Urothelium cell line (cell line): ENCODE measurements around the gene CENPX.

Experiments
- DNase-seq: peaks from one replicate; pipeline ENCODE4 v3.0.0; 2011; ENCODE audit warnings: low spot score, mixed read lengths
- FAIRE-seq: peaks from 2 replicates; lab custom pipeline; 2011; peaks lifted over from hg19 to GRCh38; lab: Jason Lieb, UNC

The CENPX gene

GRCh38 chr17:82013772-82014321 lies 8.8 kb downstream of the CENPX start:
- FAIRE-seq, result peak; percentile 35
- DNase-seq, result no peak

- DNase-seq (no peak), FAIRE-seq (no peak)
These were observed 9.3 kb downstream of the CENPX start for GRCh38 chr17:82013341-82013740.

- DNase-seq, result no peak
- peak; percentile 5 for FAIRE-seq
These were observed 9.9 kb downstream of the CENPX start for GRCh38 chr17:82012640-82013295.

DNA sequence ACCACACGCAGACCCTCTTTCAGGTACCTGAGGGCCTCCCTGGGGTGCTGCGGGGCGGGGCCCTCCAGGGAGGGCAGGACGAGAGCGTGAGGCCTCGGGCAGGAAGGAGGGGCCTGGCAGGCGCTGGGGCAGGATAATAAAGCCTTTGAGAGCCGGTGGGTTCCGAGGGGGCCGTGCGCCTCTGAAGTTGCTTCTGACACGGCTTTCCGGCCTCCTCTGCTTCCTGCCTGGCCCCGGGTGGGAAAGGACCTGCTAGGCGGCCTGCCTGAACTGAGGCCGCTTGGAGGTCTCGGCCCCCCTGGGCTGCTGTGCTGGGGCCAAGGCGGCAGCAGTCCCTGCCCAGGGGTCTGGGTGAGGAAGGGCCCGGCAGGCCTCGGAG lies 10.4 kb downstream of the CENPX start:
- no peak for FAIRE-seq
- DNase-seq, result no peak

- no peak for DNase-seq
- no peak for FAIRE-seq
These were observed 11.0 kb downstream of the CENPX start for GRCh38 chr17:82011617-82012187.

DNA sequence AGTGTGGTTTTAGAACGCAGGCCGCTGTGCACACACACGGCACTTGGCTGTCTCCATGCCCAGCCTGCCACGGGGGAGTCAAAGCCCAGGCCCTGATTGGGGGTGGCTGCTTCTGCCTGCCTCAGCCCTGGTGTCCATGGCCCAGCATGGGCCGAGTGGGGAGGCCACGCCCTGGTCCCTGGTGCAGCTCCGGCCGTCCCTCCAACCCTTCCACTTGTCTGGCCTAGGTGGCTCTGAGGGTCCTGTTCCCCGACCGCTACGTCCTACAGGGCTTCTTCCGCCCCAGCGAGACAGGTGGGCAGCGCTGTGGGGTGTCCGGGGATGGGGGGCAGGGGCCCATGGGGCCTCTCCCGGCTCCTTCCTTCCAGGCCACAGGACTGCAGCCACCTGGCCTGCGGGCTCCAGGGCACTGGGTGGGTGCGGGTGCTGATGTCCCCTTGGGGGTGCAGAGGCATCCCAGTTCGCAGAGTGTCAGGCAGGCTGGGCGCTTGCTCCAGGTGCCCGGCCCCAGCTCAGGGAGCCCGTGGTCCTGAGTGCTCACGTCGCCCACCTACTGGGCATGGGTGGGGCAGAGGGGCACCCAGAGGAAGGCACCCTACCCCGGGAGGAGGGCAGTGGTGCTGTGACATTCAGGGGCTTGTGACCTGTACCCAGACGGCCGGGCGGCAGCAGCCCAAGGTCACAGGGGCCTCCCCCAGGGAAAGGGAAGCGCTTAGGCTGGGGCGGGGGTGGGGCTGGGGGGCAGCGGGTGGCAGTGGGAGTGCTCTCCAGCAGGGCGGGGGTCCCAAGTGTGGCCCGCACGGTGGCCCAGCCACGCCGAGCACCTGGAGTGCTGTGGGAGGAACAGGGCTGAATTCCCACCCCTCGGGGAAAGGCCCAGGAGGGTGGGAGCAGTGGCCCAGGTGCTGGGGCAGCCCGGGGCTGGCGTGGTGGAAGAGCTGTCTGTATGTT lies 11.8 kb downstream of the CENPX start:
- FAIRE-seq (no peak), DNase-seq (no peak)

DNA sequence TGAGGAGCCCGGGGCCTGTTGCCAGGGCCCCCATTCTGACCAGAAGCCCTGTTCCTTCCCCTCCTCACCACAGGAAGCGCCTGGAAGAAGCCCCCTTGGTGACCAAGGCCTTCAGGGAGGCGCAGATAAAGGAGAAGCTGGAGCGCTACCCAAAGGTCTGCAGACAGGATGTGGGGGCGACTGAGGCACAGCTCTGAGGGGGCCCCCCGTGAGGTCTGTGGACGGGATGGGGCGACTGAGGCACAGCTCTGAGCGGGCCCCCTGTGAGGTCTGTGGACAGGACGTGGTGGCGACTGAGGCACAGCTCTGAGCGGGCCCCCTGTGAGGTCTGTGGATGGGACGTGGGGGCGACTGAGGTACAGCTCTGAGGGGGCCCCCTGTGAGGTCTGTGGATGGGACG lies 13.3 kb downstream of the CENPX start:
- no peak for FAIRE-seq
- no peak for DNase-seq

- DNase-seq (no peak), FAIRE-seq (no peak)
These were observed 13.7 kb downstream of the CENPX start for GRCh38 chr17:82008941-82009405.

DNA sequence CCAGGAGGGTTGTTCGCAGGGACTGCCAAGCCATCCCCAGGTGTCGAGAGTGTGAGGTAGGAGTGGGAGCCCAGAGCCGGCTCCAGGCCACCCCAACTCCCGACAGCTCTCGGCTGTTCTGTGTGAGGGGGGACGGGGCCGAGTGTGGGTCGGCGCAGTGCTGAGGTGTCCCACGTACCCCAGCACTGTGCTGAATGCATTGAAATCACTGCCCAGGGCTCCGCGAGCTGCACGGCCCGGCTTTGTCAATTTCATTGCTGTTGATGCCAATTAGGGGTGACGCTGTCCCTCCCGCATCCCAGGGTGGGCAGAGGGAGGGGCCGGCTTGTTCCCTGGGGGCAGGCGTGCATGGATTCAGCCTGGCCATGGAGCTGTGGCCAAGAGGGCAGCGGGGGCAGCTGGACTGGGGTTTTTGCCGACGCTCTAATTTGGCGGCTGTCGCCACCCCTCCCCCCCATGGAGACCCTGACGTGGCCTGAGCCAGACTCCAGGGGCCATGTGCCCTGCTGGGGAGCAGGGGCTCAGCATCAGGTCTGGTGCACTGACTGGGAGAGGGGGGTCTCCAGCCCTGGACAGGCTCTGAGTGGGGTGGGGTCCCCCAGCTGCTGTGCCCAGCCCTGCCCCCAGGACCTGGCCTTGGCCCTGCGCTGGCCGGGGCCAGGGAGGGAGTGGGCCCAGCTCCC lies 14.3 kb downstream of the CENPX start:
- FAIRE-seq, result no peak
- DNase-seq, result no peak

DNA sequence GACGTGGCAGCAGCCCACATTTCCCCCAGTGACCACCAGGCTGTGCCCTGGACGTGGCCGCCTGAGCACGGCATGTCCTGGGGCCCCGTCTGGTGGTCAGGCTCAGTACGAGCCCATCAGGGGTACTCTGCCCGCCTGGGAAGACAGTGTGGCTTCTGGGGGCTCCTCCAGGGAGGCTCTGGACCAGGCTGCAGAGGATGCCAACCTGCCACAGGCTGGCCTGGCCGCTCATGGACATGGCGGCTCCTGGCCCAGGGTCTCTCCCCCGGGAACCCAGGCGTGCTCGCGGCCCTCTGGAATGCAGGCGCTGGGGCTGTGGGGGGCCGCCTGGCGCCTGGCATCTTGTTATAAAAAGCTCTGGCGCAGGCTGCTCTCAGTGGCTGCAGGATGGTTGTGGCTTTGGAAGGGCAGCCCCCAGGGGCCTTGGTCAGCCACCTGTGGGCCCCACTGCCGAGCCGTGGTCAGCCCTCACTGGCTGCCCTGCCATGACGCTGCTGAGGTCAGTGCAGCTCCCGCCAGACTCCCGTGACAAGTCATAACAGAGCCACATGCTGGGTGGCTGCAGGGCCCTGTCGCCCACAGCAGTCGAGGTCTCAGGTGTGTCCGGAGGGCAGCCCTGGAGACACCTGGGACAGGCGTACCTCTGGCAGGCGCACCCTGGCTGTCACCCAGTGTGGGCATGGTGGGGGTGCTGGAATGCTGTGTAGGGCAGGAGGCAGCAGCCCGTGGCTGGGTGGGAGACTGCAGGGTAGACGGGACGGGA lies 15.0 kb downstream of the CENPX start:
- FAIRE-seq, result peak; percentile 13
- DNase-seq, result no peak

DNA sequence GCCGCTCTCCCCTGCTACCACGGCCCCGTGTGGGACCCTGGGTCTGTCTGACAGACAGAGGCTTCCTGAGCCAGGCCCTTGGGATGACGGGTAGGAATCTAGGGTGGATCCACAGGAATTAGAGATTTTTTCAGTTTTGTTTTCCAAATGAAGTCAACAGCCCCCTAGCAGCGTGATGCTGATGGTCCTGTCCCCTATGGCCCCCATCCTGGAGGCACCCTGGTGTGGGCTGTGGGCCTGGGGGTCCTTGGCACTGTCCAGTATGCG lies 15.5 kb downstream of the CENPX start:
- FAIRE-seq, result no peak
- DNase-seq, result no peak

- DNase-seq (peak; percentile 84), FAIRE-seq (no peak)
These were observed 16.0 kb downstream of the CENPX start for GRCh38 chr17:82006468-82007227.

- FAIRE-seq (peak; percentile 99), DNase-seq (no peak)
These were observed 16.9 kb downstream of the CENPX start for GRCh38 chr17:82005701-82006348.

DNA sequence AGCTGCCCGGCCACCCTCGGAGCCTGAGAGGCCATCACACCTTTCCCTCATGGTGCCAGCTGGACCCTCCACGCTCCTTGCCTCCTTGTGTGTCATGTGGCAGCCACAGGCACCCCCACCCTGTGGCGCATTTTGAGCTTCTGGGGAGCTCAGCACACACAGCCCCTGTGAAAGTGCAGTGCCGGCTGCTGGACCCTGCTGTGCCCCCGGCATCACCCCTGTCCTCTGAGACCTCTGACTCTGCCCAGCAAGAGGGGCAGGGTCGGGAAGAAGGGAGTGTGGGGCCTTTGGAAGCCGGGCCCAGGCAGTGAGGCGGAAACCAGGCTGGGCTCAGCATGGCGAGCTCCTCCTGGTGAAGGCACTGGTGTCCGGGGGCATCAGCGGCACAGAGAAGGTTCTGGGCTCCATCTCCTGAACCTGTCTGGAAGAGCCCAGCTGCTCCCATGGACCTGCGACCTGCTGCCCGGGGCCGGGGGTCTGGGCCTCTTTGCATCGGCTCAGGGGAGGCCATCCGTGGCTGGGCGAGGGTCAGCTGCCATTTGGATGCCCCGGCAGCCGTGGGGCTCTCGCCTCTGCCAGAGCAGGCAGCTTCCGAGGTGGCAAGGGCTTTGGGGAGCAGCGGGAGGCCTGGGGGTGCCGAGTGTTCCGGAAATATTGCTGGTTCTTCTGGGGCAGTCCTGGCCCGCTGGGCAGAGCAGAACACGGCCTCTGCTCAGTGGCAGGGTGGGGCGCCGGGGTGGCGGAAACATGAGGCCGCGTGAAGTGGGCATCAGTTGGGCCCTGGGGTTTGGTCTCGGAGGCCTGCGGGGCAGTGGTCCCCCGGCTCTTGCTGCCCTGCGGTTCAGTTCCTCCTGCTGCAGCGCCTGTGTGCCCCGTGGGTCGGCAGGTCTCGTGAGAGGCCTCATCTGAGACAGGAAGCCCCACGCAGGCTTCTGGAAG lies 17.9 kb downstream of the CENPX start:
- FAIRE-seq, result no peak

GRCh38 chr17:82003411-82004381 lies 19.0 kb downstream of the CENPX start:
- DNase-seq (peak; percentile 98), FAIRE-seq (peak; percentile 95)

More for the DNA sequence above, 17.9 kb downstream of the CENPX start:
- DNase-seq, result no peak

- DNase-seq, result no peak
- FAIRE-seq, result no peak
These were observed 21.1 kb downstream of the CENPX start for GRCh38 chr17:82001571-82002056.
